IMR-90 (cell line): ENCODE data around the gene KDSR. TPM values are rescaled to one million over a fixed set of nuclear protein-coding genes. Genes with fewer than 3 reads are reported as not detected.
A peak's percentile ranks its signal among the peaks of the same experiment; 100 is the strongest.

ENCODE experiments used
- ATAC-seq: fragments of 200-7000 bp; cut with Tn5 transposase; 2 replicates; pipeline ENCODE4 v1.9.1; 2020; ENCODE audit warnings: low read depth, mild to moderate bottlenecking, moderate library complexity
- BruUV-seq: library from RNA; stranded (reverse); fragments of 400-500 nt; replicated peaks from 2 replicates; lab custom pipeline; 2021; lab: Mats Ljungman, UMichigan
- CTCF ChIA-PET: fragments of 300-600 bp; formaldehyde crosslinking; extraction: SDS; loops from one replicate; lab custom pipeline; 2021; ENCODE audit warnings: antibody characterized with exemption; lab: Yijun Ruan, JAX
- POLR2A ChIA-PET: fragments of 300-600 bp; sonication (Branson Sonifier 250); formaldehyde crosslinking; loops from one replicate; lab custom pipeline; 2022; ENCODE audit warnings: antibody characterized with exemption; ENCODE audit not compliant: unreplicated experiment; lab: Charles Lee
- DNase-seq: peaks from one replicate; pipeline ENCODE4 v3.0.0; 2013
- H2AFZ ChIP-seq: replicated peaks from 2 replicates; pipeline ENCODE3; 2013; ENCODE audit warnings: low read length, mild to moderate bottlenecking; ENCODE audit not compliant: poor library complexity
- H2AK5ac ChIP-seq: 2 replicates; pipeline ENCODE4 v1.6.1; 2013; ENCODE audit warnings: low read depth, low read length, inconsistent platforms
- H2AK9ac ChIP-seq: replicated peaks from 2 replicates; pipeline ENCODE3; 2013; ENCODE audit warnings: mild to moderate bottlenecking, low read depth, low read length, moderate library complexity; ENCODE audit not compliant: poor library complexity
- H2BK120ac ChIP-seq: 2 replicates; pipeline ENCODE4 v1.6.1; 2013; ENCODE audit warnings: low read depth, low read length, inconsistent platforms
- H2BK15ac ChIP-seq: 3 replicates; pipeline ENCODE4 v1.6.1; 2013; ENCODE audit warnings: low read depth, low read length, inconsistent platforms
- H2BK20ac ChIP-seq: 2 replicates; pipeline ENCODE4 v1.6.1; 2013; ENCODE audit warnings: low read depth, mild to moderate bottlenecking, inconsistent platforms, low read length, moderate library complexity
- H2BK5ac ChIP-seq: 2 replicates; pipeline ENCODE4 v1.6.1; 2013; ENCODE audit warnings: mild to moderate bottlenecking, low read depth, low read length, inconsistent platforms; ENCODE audit not compliant: poor library complexity, severe bottlenecking
- H3K14ac ChIP-seq: replicated peaks from 2 replicates; pipeline ENCODE4 v1.6.1; 2013; ENCODE audit warnings: low read depth, low read length, inconsistent platforms
- H3K18ac ChIP-seq: 2 replicates; pipeline ENCODE4 v1.6.1; 2013; ENCODE audit warnings: low read depth, low read length, control low read depth
- H3K23ac ChIP-seq: 2 replicates; pipeline ENCODE4 v1.6.1; 2013; ENCODE audit warnings: low read depth, low read length, inconsistent platforms
- H3K27ac ChIP-seq: 2 replicates; pipeline ENCODE4 v1.5.1; 2013; ENCODE audit warnings: mild to moderate bottlenecking, control low read depth, low read length; ENCODE audit not compliant: insufficient read depth
- H3K27me3 ChIP-seq: 2 replicates; pipeline ENCODE4 v1.6.1; 2013; ENCODE audit warnings: low read length; ENCODE audit not compliant: control insufficient read depth, insufficient read depth
- H3K36me3 ChIP-seq: 2 replicates; pipeline ENCODE4 v1.6.1; 2013; ENCODE audit warnings: low read length, mixed read lengths; ENCODE audit not compliant: control insufficient read depth, insufficient read depth
- H3K4ac ChIP-seq: 2 replicates; pipeline ENCODE4 v1.6.1; 2013; ENCODE audit warnings: low read depth, low read length, inconsistent platforms
- H3K4me1 ChIP-seq: 2 replicates; pipeline ENCODE4 v1.6.1; 2013; ENCODE audit warnings: low read length, mixed read lengths; ENCODE audit not compliant: control insufficient read depth, insufficient read depth
- H3K4me2 ChIP-seq: 2 replicates; pipeline ENCODE4 v1.6.1; 2013; ENCODE audit warnings: low read depth, mild to moderate bottlenecking, control low read depth, low read length, moderate library complexity
- H3K4me3 ChIP-seq: 2 replicates; pipeline ENCODE4 v1.5.1; 2013; ENCODE audit warnings: low read depth, mild to moderate bottlenecking, control low read depth, low read length, moderate library complexity; ENCODE audit not compliant: insufficient read depth
- H3K56ac ChIP-seq: 2 replicates; pipeline ENCODE4 v1.6.1; 2013; ENCODE audit warnings: low read length, inconsistent platforms; ENCODE audit not compliant: insufficient read depth; ENCODE audit errors: extremely low read depth
- H3K79me1 ChIP-seq, 2 experiments: 2 replicates each; pipeline ENCODE4 v1.6.1; 2013; ENCODE audit warnings: low read length in 2 of 2, inconsistent platforms in 1 of 2, low read depth in 1 of 2
- H3K9ac ChIP-seq: 2 replicates; pipeline ENCODE4 v1.6.1; 2013; ENCODE audit warnings: low read depth, low read length, control low read depth
- H3K9me1 ChIP-seq: 2 replicates; pipeline ENCODE4 v1.6.1; 2013; ENCODE audit warnings: low read length, inconsistent platforms; ENCODE audit not compliant: insufficient read depth
- H3K9me3 ChIP-seq: 2 replicates; pipeline ENCODE4 v1.6.1; 2013; ENCODE audit warnings: low read length; ENCODE audit not compliant: control insufficient read depth, insufficient read depth
- H4K20me1 ChIP-seq: 2 replicates; pipeline ENCODE4 v1.6.1; 2013; ENCODE audit warnings: low read length, inconsistent platforms; ENCODE audit not compliant: insufficient read depth
- H4K5ac ChIP-seq: 2 replicates; pipeline ENCODE4 v1.6.1; 2013; ENCODE audit warnings: mild to moderate bottlenecking, low read depth, low read length, control low read depth
- H4K8ac ChIP-seq, 2 experiments: 2 replicates each; pipeline ENCODE4 v1.6.1; 2013; ENCODE audit warnings: low read depth in 2 of 2, low read length in 2 of 2, control low read depth in 1 of 2, inconsistent platforms in 1 of 2
- H4K91ac ChIP-seq: 2 replicates; pipeline ENCODE4 v1.6.1; 2013; ENCODE audit warnings: low read depth, low read length, inconsistent platforms; ENCODE audit not compliant: insufficient read depth
- BHLHE40 ChIP-seq: fragments of 150-350 bp; IDR thresholded peaks from 2 replicates; pipeline ENCODE4 v1.6.1; 2016; ENCODE audit warnings: mild to moderate bottlenecking, low read depth, low read length
- CEBPB ChIP-seq: IDR thresholded peaks from 2 replicates; pipeline ENCODE4 v1.6.1; 2012; ENCODE audit warnings: low read depth, low read length, improper control_type of control experiment
- CHD1 ChIP-seq: IDR thresholded peaks from 2 replicates; pipeline ENCODE4 v1.6.1; 2012; ENCODE audit warnings: low read depth, low read length, improper control_type of control experiment
- FOS ChIP-seq: fragments of 150-350 bp; IDR thresholded peaks from 2 replicates; pipeline ENCODE4 v1.6.1; 2016; ENCODE audit warnings: low read depth, low read length
- MAFK ChIP-seq: IDR thresholded peaks from 2 replicates; pipeline ENCODE4 v1.6.1; 2012; ENCODE audit warnings: low read depth, low read length, improper control_type of control experiment
- MXI1 ChIP-seq: IDR thresholded peaks from 2 replicates; pipeline ENCODE4 v1.6.1; 2012; ENCODE audit warnings: low read depth, mild to moderate bottlenecking, low read length, moderate library complexity, borderline replicate concordance
- NFE2L2 ChIP-seq: fragments of 150-350 bp; IDR thresholded peaks from 2 replicates; pipeline ENCODE4 v1.6.1; 2016; ENCODE audit warnings: low read depth, mild to moderate bottlenecking, low read length
- POLR2A ChIP-seq: IDR thresholded peaks from 2 replicates; pipeline ENCODE4 v1.6.1; 2012; ENCODE audit warnings: mild to moderate bottlenecking, low read depth, low read length
- RAD21 ChIP-seq: IDR thresholded peaks from 2 replicates; pipeline ENCODE4 v1.6.1; 2012; ENCODE audit warnings: low read length, improper control_type of control experiment
- RCOR1 ChIP-seq: IDR thresholded peaks from 2 replicates; pipeline ENCODE4 v1.6.1; 2012; ENCODE audit warnings: mild to moderate bottlenecking, low read length, improper control_type of control experiment; ENCODE audit not compliant: insufficient replicate concordance
- RFX5 ChIP-seq: IDR thresholded peaks from 2 replicates; pipeline ENCODE4 v1.8.0; 2012; ENCODE audit warnings: low read depth, mild to moderate bottlenecking, low read length, moderate library complexity
- SMC3 ChIP-seq: fragments of 150-350 bp; IDR thresholded peaks from 2 replicates; pipeline ENCODE4 v1.6.1; 2016; ENCODE audit warnings: low read depth, mild to moderate bottlenecking, antibody characterized with exemption, low read length, moderate library complexity
- WGBS, 2 experiments: methylation state at CpG; one replicate each; pipeline versions ENCODE4 v1.1.5 to v1.1.7; 2013; ENCODE audit warnings: missing lambda C conversion rate in 2 of 2; ENCODE audit not compliant: insufficient read length in 1 of 2; ENCODE audit errors: extremely low coverage in 2 of 2; 5-methylcytosine and 5-hydroxymethylcytosine counted together
- dilution Hi-C: fragments of 300-500 bp; cut with HindIII; formaldehyde crosslinking; loops from one replicate; pipeline ENCODE4 v1.14.3; 2018; ENCODE audit warnings: low sequenced_read_pairs; ENCODE audit not compliant: unreplicated experiment
- in situ Hi-C: fragments of 300-500 bp; cut with MboI; formaldehyde crosslinking; loops from 3 replicates; pipeline ENCODE4 v1.14.3; 2019; ENCODE audit warnings: low sequenced_read_pairs, inconsistent platforms, mixed read lengths
- intact Hi-C: fragments of 100-400 bp; cut with micrococcal nuclease; formaldehyde crosslinking; loops from 2 replicates; pipeline ENCODE4 v1.10.0; 2022
- polyA plus RNA-seq, 3 experiments: library from polyadenylated mRNA; depleted of rRNA; stranded (reverse); fragments of >200 nt; gene quantifications; 2 replicates each; pipeline ENCODE4 v1.2.3, GENCODE V29; 2012; ENCODE audit warnings: low replicate concordance in 1 of 3
- total RNA-seq: library from RNA; depleted of rRNA; stranded (reverse); fragments of >200 nt; gene quantifications from 2 replicates; pipeline ENCODE4 v1.2.3, GENCODE V29; 2012
- TF ChIP-seq, protein P1 (sequence below): conservative IDR thresholded peaks from 2 replicates; pipeline ENCODE4 v1.5.1; 2012; ENCODE audit warnings: mild to moderate bottlenecking, low read depth, low read length, improper control_type of control experiment

Gene KDSR
- total and polyA plus RNA-seq, 2 of the 4 experiments (the other 2 are of a cell fraction) = 21.5 to 21.9 TPM

DNA sequence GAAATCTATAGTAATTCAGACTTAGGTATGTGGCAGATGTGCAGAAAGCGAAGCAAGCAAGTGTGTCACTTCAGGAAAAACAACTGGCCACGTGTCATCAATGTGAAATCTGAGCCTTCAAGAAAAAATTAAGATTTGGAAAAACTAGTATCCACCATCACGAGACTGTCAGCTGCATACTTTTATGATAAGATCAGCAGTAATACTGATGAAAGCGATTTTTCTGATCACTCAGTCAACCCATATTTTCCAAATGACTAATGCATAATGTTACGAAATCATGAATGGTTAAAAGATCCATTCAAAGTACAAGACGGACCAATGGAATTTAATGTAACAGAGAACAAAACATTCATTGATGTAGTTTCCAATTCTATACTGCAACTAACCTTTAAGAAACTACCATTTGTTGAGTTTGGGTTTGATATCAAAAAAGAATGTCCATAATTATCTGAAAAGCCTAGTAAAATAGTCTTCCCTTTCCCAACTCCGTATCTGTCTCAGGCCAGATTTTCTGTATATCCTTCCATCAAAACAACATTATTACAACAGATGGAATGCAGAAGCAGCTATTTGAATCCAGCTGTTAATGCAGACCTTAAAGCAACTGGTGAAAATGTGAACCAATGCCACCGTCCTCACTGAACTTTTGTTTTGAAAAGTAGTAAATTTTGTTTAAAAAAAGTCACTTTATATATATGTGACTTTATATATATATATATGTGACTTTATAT, 30.5 kb downstream of the KDSR start (continued):
- no peak for TF ChIP-seq CHD1
- peak; percentile 76 for TF ChIP-seq MXI1

DNA sequence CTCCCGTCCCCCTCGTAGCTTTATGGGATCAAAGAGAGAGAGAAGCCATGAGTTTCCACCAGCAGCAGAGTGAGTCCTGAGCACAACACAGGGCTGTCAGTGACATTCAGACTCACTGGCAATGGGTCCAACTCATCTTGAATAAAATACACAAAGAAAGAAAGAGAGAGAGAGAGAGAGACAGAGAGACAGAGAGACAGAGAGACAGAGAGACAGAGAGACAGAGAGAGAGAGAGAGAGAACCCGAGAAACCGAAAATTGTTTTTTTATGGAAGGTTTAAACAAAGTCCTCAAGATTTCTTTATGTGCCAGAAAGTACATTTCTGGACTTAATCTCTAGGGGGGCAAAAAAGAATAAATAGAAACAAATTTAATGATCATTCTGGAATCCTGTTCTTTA, 35.9 kb downstream of the KDSR start:
- Histone ChIP-seq H4K5ac (no peak overlapping the region), H3K23ac (no peak overlapping the region), H2AK5ac (no peak overlapping the region), H3K4me3 (no peak overlapping the region), H3K4ac (no peak overlapping the region), H2BK15ac (no peak overlapping the region), H3K36me3 (peaks cover 32% of the 10 kb centered on the region), H3K9me1 (peaks cover 4% of the 10 kb centered on the region; the same call in 1 of the 2 replicates), H3K79me1 (peaks cover 7 to 14% of the 10 kb centered on the region in 2 experiments), H2AK9ac (no peak overlapping the region), H4K91ac (no peak overlapping the region), H3K56ac (no peak overlapping the region), H4K20me1 (no peaks in the 10 kb centered on the region), H3K18ac (no peak overlapping the region), H3K4me1 (peaks cover 5% of the 10 kb centered on the region), H2BK5ac (no peak overlapping the region), H3K9me3 (no peaks in the 10 kb centered on the region), H2BK20ac (no peak overlapping the region), H3K27me3 (no peaks in the 10 kb centered on the region), H2AFZ (no peak overlapping the region), H2BK120ac (no peak overlapping the region), H3K27ac (no peak overlapping the region), H3K14ac (no peak overlapping the region), H3K9ac (no peak overlapping the region), H4K8ac (no peak overlapping the region), H3K4me2 (no peak overlapping the region)
- dilution Hi-C loops = no loop called here
- ChIA-PET POLR2A (no interaction called here), CTCF (interaction anchor here (0.7 kb wide), 1 partner anchor 110 kb away, joined by 3 read pairs; no protein-coding TSS in a partner anchor)
- no CpG with 5 or more reads among the region's 4 CpGs for WGBS, 2 experiments
- in situ Hi-C loops = no loop called here
- no TSS peak for BruUV-seq
- TF ChIP-seq RAD21 (no peak), BHLHE40 (no peak), POLR2A (no peak), CHD1 (no peak), CEBPB (no peak), RFX5 (no peak), MAFK (no peak), FOS (no peak), SMC3 (no peak), MXI1 (no peak), NFE2L2 (no peak), RCOR1 (no peak)
- TF ChIP-seq, protein P1, sequence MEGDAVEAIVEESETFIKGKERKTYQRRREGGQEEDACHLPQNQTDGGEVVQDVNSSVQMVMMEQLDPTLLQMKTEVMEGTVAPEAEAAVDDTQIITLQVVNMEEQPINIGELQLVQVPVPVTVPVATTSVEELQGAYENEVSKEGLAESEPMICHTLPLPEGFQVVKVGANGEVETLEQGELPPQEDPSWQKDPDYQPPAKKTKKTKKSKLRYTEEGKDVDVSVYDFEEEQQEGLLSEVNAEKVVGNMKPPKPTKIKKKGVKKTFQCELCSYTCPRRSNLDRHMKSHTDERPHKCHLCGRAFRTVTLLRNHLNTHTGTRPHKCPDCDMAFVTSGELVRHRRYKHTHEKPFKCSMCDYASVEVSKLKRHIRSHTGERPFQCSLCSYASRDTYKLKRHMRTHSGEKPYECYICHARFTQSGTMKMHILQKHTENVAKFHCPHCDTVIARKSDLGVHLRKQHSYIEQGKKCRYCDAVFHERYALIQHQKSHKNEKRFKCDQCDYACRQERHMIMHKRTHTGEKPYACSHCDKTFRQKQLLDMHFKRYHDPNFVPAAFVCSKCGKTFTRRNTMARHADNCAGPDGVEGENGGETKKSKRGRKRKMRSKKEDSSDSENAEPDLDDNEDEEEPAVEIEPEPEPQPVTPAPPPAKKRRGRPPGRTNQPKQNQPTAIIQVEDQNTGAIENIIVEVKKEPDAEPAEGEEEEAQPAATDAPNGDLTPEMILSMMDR = no peak
- intact Hi-C loops = no loop called here
- ATAC-seq (no peak), DNase-seq (no peak)
